H4 (cell line): Measurements from ENCODE around the gene BACH2. TPM values are rescaled to one million over a fixed set of nuclear protein-coding genes. Genes with fewer than 3 reads are reported as not detected.
"Not testable (repeated sequence)": the region's sequence is repeated elsewhere in the genome, so short reads cannot be mapped to it uniquely, and the experiment has no call there.

ENCODE experiments used
- DNase-seq: peaks from one replicate; pipeline ENCODE4 v3.0.0-alpha.2; 2015; ENCODE audit warnings: low spot score
- total RNA-seq: library from RNA; depleted of rRNA; stranded (reverse); fragments of >200 nt; shearing (Covaris generic); gene quantifications from 2 replicates; pipeline ENCODE4 v1.2.3, GENCODE V29; 2014

Gene BACH2
- total RNA-seq, 1 experiment from 2014 or later, result 0.31 TPM

GRCh38 chr6:90127595-90127994 lies 169.0 kb downstream of the BACH2 start:
- DNase-seq, result no peak

GRCh38 chr6:90126839-90127238 lies 169.8 kb downstream of the BACH2 start:
- no peak for DNase-seq

- DNase-seq, result no peak
These were observed 170.5 kb downstream of the BACH2 start for GRCh38 chr6:90126181-90126580.

GRCh38 chr6:90124874-90125510 lies 171.7 kb downstream of the BACH2 start:
- DNase-seq, result no peak

GRCh38 chr6:90123831-90124230 lies 172.8 kb downstream of the BACH2 start:
- DNase-seq, result no peak

GRCh38 chr6:90121982-90122381 lies 174.7 kb downstream of the BACH2 start:
- DNase-seq, result no peak

GRCh38 chr6:90120327-90120726 lies 176.3 kb downstream of the BACH2 start:
- no peak for DNase-seq

- no peak for DNase-seq
These were observed 177.0 kb downstream of the BACH2 start for GRCh38 chr6:90119618-90120017.

- DNase-seq, result no peak
These were observed 178.1 kb downstream of the BACH2 start for GRCh38 chr6:90118581-90118980.

- no peak for DNase-seq
These were observed 178.6 kb downstream of the BACH2 start for GRCh38 chr6:90118069-90118468.

- DNase-seq, result not testable (repeated sequence)
These were observed 180.5 kb downstream of the BACH2 start for GRCh38 chr6:90116126-90116525.

- no peak for DNase-seq
These were observed 183.3 kb downstream of the BACH2 start for GRCh38 chr6:90113389-90113788.

GRCh38 chr6:90111387-90111786 lies 185.3 kb downstream of the BACH2 start:
- no peak for DNase-seq

GRCh38 chr6:90110971-90111370 lies 185.7 kb downstream of the BACH2 start:
- no peak for DNase-seq

- no peak for DNase-seq
These were observed 187.5 kb downstream of the BACH2 start for GRCh38 chr6:90109141-90109540.

- DNase-seq, result no peak
These were observed 188.8 kb downstream of the BACH2 start for GRCh38 chr6:90107771-90108282.

GRCh38 chr6:90107371-90107770 lies 189.3 kb downstream of the BACH2 start:
- DNase-seq, result no peak

GRCh38 chr6:90106449-90106848 lies 190.2 kb downstream of the BACH2 start:
- no peak for DNase-seq

GRCh38 chr6:90105506-90106170 lies 191.0 kb downstream of the BACH2 start:
- DNase-seq, result no peak

- DNase-seq, result no peak
These were observed 193.4 kb downstream of the BACH2 start for GRCh38 chr6:90103056-90103800.

- no peak for DNase-seq
These were observed 195.2 kb downstream of the BACH2 start for GRCh38 chr6:90101403-90101802.

- no peak for DNase-seq
These were observed 196.5 kb downstream of the BACH2 start for GRCh38 chr6:90100059-90100665.
